ENCODE measurements around the gene VPS9D1. TPM values are rescaled to one million over a fixed set of nuclear protein-coding genes. Genes with fewer than 3 reads are reported as not detected.

VPS9D1 gene
- total RNA-seq, 1 donor from 2014 or later = 17.7 TPM

DNA sequence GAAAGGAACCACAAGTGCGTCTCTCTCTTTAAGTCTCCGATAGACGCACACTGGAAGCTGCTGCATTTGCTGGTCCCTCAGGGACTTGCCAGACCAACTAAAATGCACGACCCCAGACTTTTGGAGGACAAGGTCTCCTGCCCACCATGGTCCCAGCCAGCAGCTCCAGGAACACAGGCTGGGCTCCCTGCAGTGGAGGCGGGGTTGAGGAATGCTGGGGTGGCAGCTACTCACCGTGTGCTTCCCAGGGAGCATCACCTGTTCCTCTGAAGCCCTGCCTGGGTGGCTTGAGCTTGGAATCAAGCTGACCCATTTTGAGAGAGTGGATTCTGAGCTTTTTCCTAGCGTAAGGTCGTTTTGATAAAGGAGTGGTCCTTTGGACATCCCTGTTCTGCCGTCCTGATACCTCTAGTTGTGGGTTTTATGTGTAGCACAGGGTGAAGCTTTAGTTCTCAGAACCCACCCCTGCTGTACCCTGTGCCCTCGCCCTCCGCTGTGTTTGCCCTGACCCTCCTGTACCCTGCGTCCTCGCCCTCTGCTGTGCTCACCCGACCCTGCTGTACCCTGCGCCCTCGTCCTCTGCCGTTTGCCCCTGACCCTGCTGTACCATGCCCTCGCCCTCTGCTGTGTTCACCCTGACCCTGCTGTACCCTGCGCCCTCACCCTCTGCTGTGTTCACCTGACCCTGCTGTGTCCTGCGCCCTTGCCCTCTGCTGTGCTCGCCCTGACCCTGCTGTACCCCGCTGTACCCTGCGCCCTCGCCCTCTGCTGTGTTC lies 11.6 kb upstream of the VPS9D1 start:
- no peak for DNase-seq (ENCODE audit: low spot score)

DNA sequence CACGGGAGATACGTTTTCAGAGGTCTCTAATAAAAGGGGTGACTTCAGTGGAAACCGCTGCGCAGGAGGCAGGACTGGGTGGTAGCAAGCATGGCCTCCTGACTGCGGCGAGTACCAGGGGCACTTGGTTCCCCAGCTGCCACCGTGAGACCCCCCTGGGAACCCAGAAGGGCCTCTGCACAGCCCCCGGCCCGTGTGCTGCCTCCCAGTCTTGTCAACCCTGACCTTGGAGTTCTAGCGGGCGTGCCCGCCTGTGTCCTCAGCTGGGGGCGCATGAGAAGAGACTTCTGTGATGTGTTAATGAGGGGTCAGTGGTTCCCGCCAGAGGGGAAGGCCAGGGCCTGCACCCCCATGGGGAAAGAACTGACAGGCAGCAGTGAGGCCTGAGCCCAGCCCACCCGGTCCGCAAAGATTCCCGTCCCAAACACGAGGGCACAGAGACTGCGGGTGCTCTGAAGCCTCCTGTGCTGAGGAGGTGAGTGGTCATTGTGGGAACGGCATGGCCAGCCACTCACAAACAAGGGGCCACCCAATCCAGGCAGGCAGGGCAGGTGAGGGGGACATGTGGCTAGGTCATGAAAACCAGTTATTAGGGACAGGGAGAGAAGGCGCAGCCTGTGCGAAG lies 10.0 kb upstream of the VPS9D1 start:
- DNase-seq (ENCODE audit: low spot score) = no peak

DNA sequence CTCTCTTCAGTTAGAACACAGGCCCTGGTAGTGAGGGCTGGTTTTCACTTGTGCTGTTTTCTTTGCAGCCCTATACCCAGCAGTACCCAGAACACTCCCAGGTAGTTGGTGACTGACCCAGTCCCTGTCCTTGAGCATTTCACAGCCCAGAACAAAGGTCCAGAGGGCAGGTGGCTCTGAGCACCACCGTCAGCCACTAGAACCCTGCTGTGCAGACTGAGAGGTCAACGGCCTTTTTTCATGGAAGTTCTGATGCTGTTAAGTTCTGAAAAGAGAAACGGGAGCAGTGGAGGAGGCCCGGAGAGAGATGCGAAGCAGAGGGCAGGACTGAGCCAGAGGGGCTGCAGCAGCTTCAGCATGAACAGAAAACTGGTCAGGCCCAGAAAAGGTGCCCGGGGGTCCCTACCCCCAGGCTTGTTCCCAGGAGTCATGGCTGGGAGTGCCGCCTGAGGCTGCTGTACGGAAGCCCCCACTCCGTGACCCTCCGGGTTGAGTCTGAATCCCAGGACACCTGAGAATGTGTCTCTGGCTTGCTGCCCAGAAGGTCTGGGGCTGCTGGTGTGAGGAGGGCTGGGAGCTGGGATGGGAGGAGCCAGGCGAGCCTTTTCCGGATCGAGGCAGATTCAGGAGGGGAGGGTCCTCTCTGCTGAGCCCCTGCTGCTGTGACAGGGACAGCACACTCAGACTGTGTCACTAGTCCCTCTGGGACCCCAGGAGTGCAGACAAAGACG lies 9.3 kb upstream of the VPS9D1 start:
- no peak for DNase-seq (ENCODE audit: low spot score)

DNA sequence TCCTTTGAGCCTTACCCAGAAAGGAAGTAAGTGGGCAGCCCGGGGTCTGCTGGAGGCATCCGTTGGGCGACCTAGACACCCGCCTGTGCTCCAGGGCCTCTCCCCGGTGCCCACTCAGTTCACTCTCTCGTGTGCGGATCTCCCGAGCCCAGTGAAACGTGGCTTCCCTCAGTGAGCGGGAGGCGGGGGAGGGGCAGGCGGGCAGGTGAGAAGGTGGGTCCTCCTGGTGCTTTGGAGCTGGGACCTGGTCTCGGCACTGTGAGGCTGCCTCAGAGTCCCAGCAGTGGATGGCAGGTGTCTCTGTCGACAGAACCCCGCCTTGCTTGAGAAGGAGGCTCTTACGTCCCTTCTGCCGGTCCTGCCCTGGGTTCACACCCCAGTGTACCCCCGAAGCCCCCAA lies 8.6 kb upstream of the VPS9D1 start:
- no peak for DNase-seq (ENCODE audit: low spot score)

DNA sequence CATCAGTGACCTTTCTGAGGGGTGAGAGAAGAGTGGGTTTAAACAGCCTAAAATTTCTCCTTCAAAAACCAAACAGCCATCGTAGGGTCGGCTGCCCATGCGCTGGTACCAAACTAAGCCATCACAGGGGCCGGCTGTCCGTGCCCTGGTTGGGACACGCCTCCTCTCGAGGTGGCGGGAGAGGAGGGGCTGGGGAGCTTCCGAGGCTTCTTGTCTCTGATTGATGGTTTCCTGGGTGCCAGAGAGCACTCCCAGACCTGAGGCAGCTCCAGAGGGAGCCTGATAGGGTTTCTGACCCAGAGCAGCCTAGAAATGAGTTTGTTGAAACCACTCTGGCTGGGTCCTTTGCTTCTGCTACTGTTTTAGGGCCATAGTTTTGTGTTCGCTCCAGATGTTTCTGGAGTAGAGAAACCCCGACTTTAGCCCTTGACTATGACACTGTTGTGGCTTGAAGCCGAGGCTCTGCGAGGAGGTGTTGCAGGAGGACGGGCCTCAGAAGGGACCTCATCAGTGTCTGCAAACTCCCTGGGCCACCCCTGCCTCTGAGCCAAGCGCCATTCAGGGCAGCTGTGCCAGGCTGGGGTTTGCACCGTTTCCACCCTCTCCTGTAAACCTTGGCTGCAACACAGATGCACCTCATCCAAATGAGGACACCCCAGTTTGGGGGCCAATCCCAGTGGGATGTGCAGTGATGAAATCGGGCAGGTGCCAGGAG lies 6.9 kb upstream of the VPS9D1 start:
- no peak for DNase-seq (ENCODE audit: low spot score)

DNA sequence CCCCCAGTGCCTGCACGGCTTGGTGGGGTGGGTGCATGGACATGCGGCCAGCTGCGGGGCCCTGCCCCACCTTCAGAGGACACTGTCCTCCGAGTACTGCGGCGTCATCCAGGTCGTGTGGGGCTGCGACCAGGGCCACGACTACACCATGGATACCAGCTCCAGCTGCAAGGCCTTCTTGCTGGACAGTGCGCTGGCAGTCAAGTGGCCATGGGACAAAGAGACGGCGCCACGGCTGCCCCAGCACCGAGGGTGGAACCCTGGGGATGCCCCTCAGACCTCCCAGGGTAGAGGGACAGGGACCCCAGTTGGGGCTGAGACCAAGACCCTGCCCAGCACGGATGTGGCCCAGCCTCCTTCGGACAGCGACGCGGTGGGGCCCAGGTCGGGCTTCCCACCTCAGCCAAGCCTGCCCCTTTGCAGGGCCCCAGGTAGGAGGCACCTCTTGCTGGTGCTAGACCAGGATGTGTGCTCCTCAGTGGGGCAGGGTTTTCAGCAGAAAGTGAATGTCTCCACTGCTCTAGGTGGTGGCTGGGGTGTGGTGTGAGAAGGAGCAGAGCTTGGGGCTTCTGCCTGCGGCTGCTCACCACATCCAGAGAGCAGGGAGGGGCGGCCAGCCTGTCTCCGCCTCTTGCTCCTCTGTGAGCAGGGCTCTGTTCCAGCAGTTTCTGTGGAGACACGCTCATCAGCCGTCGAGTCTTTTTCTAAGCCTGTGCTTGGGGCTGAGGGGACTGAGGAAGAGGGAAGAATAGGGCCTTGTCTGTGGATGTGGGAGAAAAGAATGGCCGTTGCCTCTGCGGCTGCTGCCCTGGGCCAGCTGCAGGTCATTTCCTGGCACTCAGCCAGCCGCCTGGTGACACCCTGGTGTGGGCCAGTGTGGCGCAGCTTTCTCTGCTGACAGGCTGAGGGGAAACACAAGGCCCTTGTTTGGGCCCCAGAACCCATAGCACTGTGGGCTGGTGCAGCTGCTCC lies 2.9 kb upstream of the VPS9D1 start:
- DNase-seq (ENCODE audit: low spot score) = no peak

DNA sequence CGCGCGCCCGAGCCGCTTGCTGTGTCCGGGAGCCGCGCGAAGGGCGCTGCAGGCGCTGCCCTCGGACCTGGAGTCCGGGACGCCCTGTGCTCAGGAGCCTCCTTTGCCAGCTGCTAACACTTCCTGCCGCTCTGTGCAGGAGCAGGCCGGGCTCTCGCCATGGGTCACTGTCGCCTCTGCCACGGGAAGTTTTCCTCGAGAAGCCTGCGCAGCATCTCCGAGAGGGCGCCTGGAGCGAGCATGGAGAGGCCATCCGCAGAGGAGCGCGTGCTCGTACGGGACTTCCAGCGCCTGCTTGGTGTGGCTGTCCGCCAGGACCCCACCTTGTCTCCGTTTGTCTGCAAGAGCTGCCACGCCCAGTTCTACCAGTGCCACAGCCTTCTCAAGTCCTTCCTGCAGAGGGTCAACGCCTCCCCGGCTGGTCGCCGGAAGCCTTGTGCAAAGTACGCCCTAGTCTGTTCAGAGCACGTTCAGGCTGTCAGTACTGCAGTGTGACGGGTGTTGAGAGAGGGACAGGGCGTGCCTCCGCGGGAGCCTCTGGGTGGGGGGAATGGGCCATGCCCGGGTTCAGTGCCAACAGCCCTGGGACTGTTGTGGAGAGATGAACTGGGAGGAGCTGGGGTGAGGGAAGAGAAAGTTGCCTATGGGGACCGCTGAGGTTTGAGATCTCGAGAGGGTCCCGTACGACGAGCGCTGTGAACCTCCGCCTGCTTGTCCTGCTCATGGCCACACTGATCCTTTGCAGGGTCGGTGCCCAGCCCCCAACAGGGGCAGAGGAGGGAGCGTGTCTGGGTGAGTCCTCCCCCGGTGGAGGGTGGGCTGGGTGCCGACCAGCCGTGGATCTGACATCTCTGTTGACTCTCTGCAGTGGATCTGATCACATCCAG lies 1.9 kb upstream of the VPS9D1 start:
- peak; percentile 85 for DNase-seq (ENCODE audit: low spot score)

- peak; percentile 76 for DNase-seq (ENCODE audit: low spot score)
Measured at GRCh38 chr16:89721546-89722391, 1.1 kb upstream of the VPS9D1 start.

DNA sequence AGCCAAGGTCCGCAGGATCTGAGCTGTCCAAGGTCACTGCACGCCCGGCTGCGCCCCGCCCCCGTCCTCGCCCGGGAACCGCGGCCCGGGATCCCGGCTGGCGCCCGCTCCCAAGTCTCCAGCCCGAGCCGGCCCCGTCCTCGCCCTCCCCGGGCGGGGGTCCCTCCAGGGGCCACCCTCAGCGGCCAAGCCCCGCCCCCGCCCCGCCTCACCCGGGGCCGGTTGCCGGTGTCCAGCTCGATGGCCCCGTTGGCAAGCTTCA lies 216 bp downstream of the VPS9D1 start:
- no peak for DNase-seq (ENCODE audit: low spot score)

GRCh38 chr16:89717688-89718505 lies 2.8 kb downstream of the VPS9D1 start:
- no peak for DNase-seq (ENCODE audit: low spot score)

DNA sequence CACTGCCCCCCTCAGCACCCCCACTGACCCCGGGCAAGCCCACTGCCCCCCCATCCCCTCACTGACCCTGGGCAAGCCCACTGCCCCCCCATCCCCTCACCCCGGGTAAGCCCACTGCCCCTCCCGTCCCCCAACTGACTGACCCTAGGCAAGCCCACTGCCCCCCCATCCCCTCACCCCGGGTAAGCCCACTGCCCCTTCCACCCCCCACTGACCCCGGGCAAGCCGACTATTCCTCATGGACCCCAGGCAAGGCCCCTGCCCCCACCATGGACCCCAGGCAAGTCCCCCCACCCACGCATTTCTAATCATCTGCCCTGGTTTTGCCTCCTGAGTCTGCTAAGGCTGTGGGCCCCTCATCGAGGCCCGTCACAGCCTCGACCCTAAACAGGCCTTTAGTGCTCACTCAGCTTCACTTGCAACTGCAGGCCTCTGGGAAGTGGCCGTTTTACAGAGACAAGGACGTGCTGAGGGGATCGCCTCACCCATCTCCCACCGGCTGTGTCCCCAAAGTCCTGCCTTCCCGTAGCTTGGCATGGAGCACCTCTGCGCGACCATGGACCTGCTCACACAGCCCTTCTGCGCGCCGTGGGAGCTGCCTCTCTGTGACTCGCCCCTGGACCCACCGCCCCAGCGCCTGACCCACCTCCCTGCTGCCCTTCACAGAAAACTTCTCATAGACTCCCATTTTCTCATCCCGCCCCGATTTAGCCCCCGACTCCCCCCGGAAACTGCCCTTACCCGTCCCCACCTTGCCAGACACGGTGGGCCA lies 3.6 kb downstream of the VPS9D1 start:
- no peak for DNase-seq (ENCODE audit: low spot score)

- DNase-seq (ENCODE audit: low spot score) = no peak
Measured at GRCh38 chr16:89716493-89716892, 4.2 kb downstream of the VPS9D1 start.

- DNase-seq (ENCODE audit: low spot score) = no peak
Measured at GRCh38 chr16:89712274-89712781, 8.4 kb downstream of the VPS9D1 start.

DNA sequence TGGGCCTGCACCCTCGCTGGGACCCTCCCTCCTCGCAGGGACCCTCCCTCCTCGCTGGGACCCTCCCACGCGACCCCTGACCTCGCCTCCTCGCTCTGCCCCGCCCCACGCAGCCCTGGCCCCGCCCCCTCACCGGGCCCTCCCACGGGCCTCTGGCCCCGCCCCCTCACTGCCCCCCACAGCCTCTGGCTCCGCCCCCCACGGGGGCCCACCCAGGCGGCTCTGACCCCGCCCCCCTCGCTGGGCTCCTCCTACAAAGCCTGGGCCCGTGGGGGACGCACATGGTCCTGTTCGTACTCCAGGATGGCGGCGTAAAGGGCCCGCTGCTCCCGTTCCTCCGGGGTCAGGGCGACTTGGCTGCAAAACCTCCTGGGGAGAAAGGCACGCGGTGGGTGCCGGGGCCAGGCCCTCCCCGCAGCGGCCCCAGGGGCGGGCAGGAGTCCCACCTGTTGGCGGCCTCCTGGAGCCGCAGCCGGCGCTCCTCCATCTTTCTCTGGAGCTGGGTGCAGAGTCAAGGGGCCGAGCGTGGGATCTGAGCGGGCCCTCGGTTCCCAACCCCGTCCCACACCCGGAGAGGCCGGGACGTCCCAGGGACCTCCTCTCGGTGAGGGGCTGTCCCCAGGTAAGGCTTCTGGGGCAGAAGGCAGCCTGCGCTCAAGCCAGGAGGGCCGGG lies 9.0 kb downstream of the VPS9D1 start:
- DNase-seq (ENCODE audit: low spot score) = no peak

DNA sequence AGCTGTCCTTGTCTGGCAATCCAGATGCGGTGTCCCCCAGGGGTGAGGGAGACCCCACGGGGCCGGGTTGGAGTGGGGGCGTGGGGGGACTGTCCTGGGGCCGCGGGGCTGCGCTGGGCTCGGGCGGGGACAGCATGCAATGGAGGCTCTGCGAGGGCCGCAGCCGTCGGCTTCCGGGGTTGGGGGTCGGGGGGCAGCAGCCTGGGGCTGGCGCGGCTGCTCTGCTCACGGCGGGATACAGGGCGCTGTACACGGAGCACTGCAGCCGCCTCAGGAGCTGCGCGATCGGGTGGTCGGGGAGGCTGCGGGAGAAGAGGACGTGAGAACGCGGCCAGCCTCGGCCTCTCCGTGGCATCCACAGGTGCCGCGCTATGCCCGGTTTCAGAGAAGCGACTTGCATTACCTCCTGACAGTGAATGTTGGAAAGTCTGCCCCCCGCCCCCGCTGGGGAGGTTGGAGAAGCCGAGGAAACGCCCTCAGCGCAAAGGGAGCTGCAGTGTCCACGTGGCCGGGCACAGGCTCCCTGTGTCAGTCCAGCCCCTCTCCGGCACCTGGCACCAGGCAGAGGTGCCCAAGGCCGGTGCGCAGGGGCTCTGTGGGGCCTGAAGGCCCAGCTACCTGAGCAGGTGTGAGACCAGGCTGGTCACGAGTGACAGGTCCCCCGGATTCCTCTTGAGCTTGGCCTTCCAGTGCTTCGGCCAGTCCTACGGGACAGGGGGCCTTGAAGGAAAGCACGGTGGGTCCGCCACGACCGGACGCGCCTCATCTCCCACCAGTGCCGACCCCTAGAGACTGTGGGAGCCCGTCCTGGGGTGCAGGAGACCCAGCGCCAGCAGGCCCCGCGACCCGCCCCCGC lies 9.8 kb downstream of the VPS9D1 start:
- DNase-seq (ENCODE audit: low spot score) = no peak
